ENCODE results near the gene MPND. TPM values are rescaled to one million over a fixed set of nuclear protein-coding genes. Genes with fewer than 3 reads are reported as not detected.

MPND gene
- polyA plus RNA-seq, 1 of the 3 experiments (the other 2 are of a cell fraction) = 21.3 TPM

- 0 out of 2 replicates have a peak, but pooled peaks have one; percentile 26 for TF ChIP-seq RFX5 (IDR thresholded peaks at IDR 0.05; ENCODE audit: low read length)
- peak; percentile 55; the same call in 1 of the 2 replicates for TF ChIP-seq YY1 (IDR thresholded peaks at IDR 0.05; ENCODE audit: low read depth)
- TF ChIP-seq RAD21 (IDR thresholded peaks at IDR 0.05; ENCODE audit: low read length) = no peak
- TF ChIP-seq, protein P1, sequence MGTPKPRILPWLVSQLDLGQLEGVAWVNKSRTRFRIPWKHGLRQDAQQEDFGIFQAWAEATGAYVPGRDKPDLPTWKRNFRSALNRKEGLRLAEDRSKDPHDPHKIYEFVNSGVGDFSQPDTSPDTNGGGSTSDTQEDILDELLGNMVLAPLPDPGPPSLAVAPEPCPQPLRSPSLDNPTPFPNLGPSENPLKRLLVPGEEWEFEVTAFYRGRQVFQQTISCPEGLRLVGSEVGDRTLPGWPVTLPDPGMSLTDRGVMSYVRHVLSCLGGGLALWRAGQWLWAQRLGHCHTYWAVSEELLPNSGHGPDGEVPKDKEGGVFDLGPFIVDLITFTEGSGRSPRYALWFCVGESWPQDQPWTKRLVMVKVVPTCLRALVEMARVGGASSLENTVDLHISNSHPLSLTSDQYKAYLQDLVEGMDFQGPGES (IDR thresholded peaks at IDR 0.05; ENCODE audit: low read depth, low read length) = no peak
- no peak for TF ChIP-seq FOSL2 (IDR thresholded peaks at IDR 0.05; ENCODE audit: borderline replicate concordance, low read depth)
- TF ChIP-seq, protein P2, sequence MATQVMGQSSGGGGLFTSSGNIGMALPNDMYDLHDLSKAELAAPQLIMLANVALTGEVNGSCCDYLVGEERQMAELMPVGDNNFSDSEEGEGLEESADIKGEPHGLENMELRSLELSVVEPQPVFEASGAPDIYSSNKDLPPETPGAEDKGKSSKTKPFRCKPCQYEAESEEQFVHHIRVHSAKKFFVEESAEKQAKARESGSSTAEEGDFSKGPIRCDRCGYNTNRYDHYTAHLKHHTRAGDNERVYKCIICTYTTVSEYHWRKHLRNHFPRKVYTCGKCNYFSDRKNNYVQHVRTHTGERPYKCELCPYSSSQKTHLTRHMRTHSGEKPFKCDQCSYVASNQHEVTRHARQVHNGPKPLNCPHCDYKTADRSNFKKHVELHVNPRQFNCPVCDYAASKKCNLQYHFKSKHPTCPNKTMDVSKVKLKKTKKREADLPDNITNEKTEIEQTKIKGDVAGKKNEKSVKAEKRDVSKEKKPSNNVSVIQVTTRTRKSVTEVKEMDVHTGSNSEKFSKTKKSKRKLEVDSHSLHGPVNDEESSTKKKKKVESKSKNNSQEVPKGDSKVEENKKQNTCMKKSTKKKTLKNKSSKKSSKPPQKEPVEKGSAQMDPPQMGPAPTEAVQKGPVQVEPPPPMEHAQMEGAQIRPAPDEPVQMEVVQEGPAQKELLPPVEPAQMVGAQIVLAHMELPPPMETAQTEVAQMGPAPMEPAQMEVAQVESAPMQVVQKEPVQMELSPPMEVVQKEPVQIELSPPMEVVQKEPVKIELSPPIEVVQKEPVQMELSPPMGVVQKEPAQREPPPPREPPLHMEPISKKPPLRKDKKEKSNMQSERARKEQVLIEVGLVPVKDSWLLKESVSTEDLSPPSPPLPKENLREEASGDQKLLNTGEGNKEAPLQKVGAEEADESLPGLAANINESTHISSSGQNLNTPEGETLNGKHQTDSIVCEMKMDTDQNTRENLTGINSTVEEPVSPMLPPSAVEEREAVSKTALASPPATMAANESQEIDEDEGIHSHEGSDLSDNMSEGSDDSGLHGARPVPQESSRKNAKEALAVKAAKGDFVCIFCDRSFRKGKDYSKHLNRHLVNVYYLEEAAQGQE (IDR thresholded peaks at IDR 0.05; ENCODE audit: low read depth, low read length) = no peak
- no peak for TF ChIP-seq GABPA (IDR thresholded peaks at IDR 0.05; ENCODE audit: low read depth)
These were observed at the start of gene MPND (continued) for GRCh38 chr19:4343370-4344307.

GRCh38 chr19:4294389-4294788 lies 49.0 kb upstream of the MPND start:
- ChIA-PET POLR2A (no interaction called here), CTCF (interaction anchor here (0.7 to 2.2 kb wide), 2 partner anchors 47 to 59 kb away, joined by 3 to 7 read pairs; partner anchors contain the start of gene YJU2)
- Histone ChIP-seq H3F3A (replicated peaks; ENCODE audit: insufficient read depth) (no peaks in the 10 kb centered on the region), H3K9me2 (no peaks in the 10 kb centered on the region), H3K79me2 (ENCODE audit: insufficient read depth) (no peaks in the 10 kb centered on the region), H3K4me3 (ENCODE audit: low read depth in 2 of 2, low read length in 1 of 2) (no peak overlapping the region), H3K4me1 (ENCODE audit: control insufficient read depth in 1 of 2, insufficient read depth in 2 of 2, low read depth in 1 of 2, low read length in 1 of 2) (peaks cover 0 to 17% of the 10 kb centered on the region in 2 experiments; a peak in 1 of 4 replicates), H2AFZ (ENCODE audit: low read depth) (no peak overlapping the region), H3K27ac (ENCODE audit: low read depth in 2 of 2, low read length in 1 of 2) (no peak overlapping the region), H3K4me2 (no peak overlapping the region), H3K36me3 (replicated peaks in 1 of 2; ENCODE audit: control insufficient read depth in 1 of 2, insufficient read depth in 2 of 2, low read length in 1 of 2) (no peaks in the 10 kb centered on the region), H3K27me3 (ENCODE audit: insufficient read depth) (no peaks in the 10 kb centered on the region), H4K20me1 (ENCODE audit: insufficient read depth) (no peaks in the 10 kb centered on the region), H3K9me3 (no peaks in the 10 kb centered on the region), H3K9ac (no peak overlapping the region)
- peak; percentile 20 for DNase-seq
- 84% methylated on average over 10 of the region's 10 CpGs for WGBS (ENCODE audit: low lambda C conversion rate)
- TF ChIP-seq PBX3 (IDR thresholded peaks at IDR 0.05) (no peak), GATA2 (CRISPR knock-in tag; IDR thresholded peaks at IDR 0.05) (no peak), RAD21 (IDR thresholded peaks at IDR 0.05; ENCODE audit: low read length) (no peak), FOSL2 (IDR thresholded peaks at IDR 0.05; ENCODE audit: borderline replicate concordance, low read depth) (no peak), YY1 (IDR thresholded peaks at IDR 0.05; ENCODE audit: low read depth) (no peak), RXRA (IDR thresholded peaks at IDR 0.05; ENCODE audit: borderline replicate concordance, low read depth) (no peak), RFX5 (IDR thresholded peaks at IDR 0.05; ENCODE audit: low read length) (no peak), FOXM1 (IDR thresholded peaks at IDR 0.05; ENCODE audit: low read depth) (no peak), JUND (IDR thresholded peaks at IDR 0.05) (no peak), NRF1 (IDR thresholded peaks at IDR 0.05; ENCODE audit: low read depth, low read length) (no peak)
- TF ChIP-seq, protein P3, sequence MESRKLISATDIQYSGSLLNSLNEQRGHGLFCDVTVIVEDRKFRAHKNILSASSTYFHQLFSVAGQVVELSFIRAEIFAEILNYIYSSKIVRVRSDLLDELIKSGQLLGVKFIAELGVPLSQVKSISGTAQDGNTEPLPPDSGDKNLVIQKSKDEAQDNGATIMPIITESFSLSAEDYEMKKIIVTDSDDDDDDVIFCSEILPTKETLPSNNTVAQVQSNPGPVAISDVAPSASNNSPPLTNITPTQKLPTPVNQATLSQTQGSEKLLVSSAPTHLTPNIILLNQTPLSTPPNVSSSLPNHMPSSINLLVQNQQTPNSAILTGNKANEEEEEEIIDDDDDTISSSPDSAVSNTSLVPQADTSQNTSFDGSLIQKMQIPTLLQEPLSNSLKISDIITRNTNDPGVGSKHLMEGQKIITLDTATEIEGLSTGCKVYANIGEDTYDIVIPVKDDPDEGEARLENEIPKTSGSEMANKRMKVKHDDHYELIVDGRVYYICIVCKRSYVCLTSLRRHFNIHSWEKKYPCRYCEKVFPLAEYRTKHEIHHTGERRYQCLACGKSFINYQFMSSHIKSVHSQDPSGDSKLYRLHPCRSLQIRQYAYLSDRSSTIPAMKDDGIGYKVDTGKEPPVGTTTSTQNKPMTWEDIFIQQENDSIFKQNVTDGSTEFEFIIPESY (IDR thresholded peaks at IDR 0.05; ENCODE audit: borderline replicate concordance, low read depth) = no peak
- TF ChIP-seq, protein P4, sequence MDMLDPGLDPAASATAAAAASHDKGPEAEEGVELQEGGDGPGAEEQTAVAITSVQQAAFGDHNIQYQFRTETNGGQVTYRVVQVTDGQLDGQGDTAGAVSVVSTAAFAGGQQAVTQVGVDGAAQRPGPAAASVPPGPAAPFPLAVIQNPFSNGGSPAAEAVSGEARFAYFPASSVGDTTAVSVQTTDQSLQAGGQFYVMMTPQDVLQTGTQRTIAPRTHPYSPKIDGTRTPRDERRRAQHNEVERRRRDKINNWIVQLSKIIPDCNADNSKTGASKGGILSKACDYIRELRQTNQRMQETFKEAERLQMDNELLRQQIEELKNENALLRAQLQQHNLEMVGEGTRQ (IDR thresholded peaks at IDR 0.05; ENCODE audit: borderline replicate concordance, low read depth, low read length) = no peak
- TF ChIP-seq, protein P5, sequence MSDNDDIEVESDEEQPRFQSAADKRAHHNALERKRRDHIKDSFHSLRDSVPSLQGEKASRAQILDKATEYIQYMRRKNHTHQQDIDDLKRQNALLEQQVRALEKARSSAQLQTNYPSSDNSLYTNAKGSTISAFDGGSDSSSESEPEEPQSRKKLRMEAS (IDR thresholded peaks at IDR 0.05; ENCODE audit: low read depth) = no peak
- TF ChIP-seq, protein P6, sequence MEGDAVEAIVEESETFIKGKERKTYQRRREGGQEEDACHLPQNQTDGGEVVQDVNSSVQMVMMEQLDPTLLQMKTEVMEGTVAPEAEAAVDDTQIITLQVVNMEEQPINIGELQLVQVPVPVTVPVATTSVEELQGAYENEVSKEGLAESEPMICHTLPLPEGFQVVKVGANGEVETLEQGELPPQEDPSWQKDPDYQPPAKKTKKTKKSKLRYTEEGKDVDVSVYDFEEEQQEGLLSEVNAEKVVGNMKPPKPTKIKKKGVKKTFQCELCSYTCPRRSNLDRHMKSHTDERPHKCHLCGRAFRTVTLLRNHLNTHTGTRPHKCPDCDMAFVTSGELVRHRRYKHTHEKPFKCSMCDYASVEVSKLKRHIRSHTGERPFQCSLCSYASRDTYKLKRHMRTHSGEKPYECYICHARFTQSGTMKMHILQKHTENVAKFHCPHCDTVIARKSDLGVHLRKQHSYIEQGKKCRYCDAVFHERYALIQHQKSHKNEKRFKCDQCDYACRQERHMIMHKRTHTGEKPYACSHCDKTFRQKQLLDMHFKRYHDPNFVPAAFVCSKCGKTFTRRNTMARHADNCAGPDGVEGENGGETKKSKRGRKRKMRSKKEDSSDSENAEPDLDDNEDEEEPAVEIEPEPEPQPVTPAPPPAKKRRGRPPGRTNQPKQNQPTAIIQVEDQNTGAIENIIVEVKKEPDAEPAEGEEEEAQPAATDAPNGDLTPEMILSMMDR (IDR thresholded peaks at IDR 0.05) = no peak
